ENCODE measurements around the gene NOSTRIN.

- TF ChIP-seq POLR2A (IDR thresholded peaks at IDR 0.05) (no peak), EP300 (IDR thresholded peaks at IDR 0.05; ENCODE audit: low read depth) (no peak), POLR2AphosphoS5 (IDR thresholded peaks at IDR 0.05) (peak in 2 of 3 donors; percentile 10 to 15), CTCF (IDR thresholded peaks at IDR 0.05) (no peak)
Observed at GRCh38 chr2:168798888-168799410, 3.5 kb upstream of the NOSTRIN start.
